GM12864 (cell line): ENCODE data around the gene TMEM242.

Experiments
- DNase-seq: peaks from one replicate; pipeline ENCODE4 v3.0.0-alpha.2; 2011; ENCODE audit warnings: low read depth
- H3K4me3 ChIP-seq: 2 replicates; pipeline ENCODE4 v1.5.1; 2011; ENCODE audit warnings: mild to moderate bottlenecking, low read depth, low read length, control low read depth
- TF ChIP-seq, protein P1 (sequence below): IDR thresholded peaks from 2 replicates; pipeline ENCODE4 v1.5.1; 2011; ENCODE audit warnings: low read depth, mild to moderate bottlenecking, moderate library complexity, low read length, control low read depth, inconsistent platforms; ENCODE audit errors: missing control alignments

Gene TMEM242

GRCh38 chr6:157240059-157240959 lies 83.0 kb downstream of the TMEM242 start:
- TF ChIP-seq, protein P1, sequence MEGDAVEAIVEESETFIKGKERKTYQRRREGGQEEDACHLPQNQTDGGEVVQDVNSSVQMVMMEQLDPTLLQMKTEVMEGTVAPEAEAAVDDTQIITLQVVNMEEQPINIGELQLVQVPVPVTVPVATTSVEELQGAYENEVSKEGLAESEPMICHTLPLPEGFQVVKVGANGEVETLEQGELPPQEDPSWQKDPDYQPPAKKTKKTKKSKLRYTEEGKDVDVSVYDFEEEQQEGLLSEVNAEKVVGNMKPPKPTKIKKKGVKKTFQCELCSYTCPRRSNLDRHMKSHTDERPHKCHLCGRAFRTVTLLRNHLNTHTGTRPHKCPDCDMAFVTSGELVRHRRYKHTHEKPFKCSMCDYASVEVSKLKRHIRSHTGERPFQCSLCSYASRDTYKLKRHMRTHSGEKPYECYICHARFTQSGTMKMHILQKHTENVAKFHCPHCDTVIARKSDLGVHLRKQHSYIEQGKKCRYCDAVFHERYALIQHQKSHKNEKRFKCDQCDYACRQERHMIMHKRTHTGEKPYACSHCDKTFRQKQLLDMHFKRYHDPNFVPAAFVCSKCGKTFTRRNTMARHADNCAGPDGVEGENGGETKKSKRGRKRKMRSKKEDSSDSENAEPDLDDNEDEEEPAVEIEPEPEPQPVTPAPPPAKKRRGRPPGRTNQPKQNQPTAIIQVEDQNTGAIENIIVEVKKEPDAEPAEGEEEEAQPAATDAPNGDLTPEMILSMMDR: no peak
- no peak overlapping the region for H3K4me3 ChIP-seq
- DNase-seq: no peak

GRCh38 chr6:157239671-157240058 lies 83.7 kb downstream of the TMEM242 start:
- DNase-seq: no peak
- TF ChIP-seq, protein P1: no peak
- no peak overlapping the region for H3K4me3 ChIP-seq
